H1 (cell line): ENCODE measurements around the gene ZNF334. TPM values are rescaled to one million over a fixed set of nuclear protein-coding genes. Genes with fewer than 3 reads are reported as not detected.

Source experiments
- CEBPB ChIP-seq: IDR thresholded peaks from 2 replicates; pipeline ENCODE4 v1.6.1; 2012; ENCODE audit warnings: low read depth, low read length
- CHD7 ChIP-seq: fragments of 300-600 bp; sonication (generic); IDR thresholded peaks from 2 replicates; pipeline ENCODE4 v1.7.1; 2012; ENCODE audit warnings: low read length, moderate library complexity, mild to moderate bottlenecking, inconsistent platforms; ENCODE audit not compliant: insufficient replicate concordance
- FOSL1 ChIP-seq: IDR thresholded peaks from 2 replicates; pipeline ENCODE4 v1.6.1; 2011; ENCODE audit warnings: mild to moderate bottlenecking, low read depth, low read length, moderate library complexity; ENCODE audit not compliant: insufficient read depth
- MAX ChIP-seq: IDR thresholded peaks from 2 replicates; pipeline ENCODE4 v1.6.1; 2012; ENCODE audit warnings: inconsistent platforms
- NANOG ChIP-seq: IDR thresholded peaks from 2 replicates; pipeline ENCODE4 v1.6.1; 2011; ENCODE audit warnings: low read length, low read depth, mild to moderate bottlenecking, inconsistent platforms; ENCODE audit not compliant: insufficient read depth, poor library complexity, severe bottlenecking
- SIRT6 ChIP-seq: IDR thresholded peaks from one replicate; pipeline ENCODE4 v1.7.1; 2012; ENCODE audit warnings: low read length, inconsistent platforms
- SUZ12 ChIP-seq: fragments of 200-600 bp; sonication (generic); IDR thresholded peaks from 2 replicates; pipeline ENCODE4 v1.6.1; 2012; ENCODE audit warnings: mild to moderate bottlenecking, inconsistent platforms, low read length, moderate library complexity, mixed read lengths
- polyA plus RNA-seq, 7 experiments: library from polyadenylated mRNA; depleted of rRNA in 3 of 7; stranded (reverse) in 5 of 7; unstranded in 2 of 7; fragments of >200 nt in 5 of 7; fragments of 200-250 nt in 2 of 7; gene quantifications; 1 replicate in 5 of 7; 2 replicates in 1 of 7; 4 replicates in 1 of 7; pipeline versions ENCODE4 v1.2.1 to v1.2.3, GENCODE V29; 2011 to 2013; ENCODE audit warnings: missing spikeins in 2 of 7, mixed read lengths in 2 of 7
- total RNA-seq: library from RNA; stranded (reverse); fragmentation: NEBNext Ultra II Directional; extraction: Animal tissue kit (Norgen Biotek cat#: 25700); gene quantifications from 2 replicates; pipeline ENCODE4 v1.2.1, GENCODE V29; 2021
- TF ChIP-seq, protein P1 (sequence below), 3 experiments: IDR thresholded peaks; 1 replicate in 2 of 3; 2 replicates in 1 of 3; pipeline versions ENCODE4 v1.5.1 to v1.6.1; 2011; ENCODE audit warnings: low read length in 3 of 3, mild to moderate bottlenecking in 3 of 3, inconsistent platforms in 2 of 3, low read depth in 1 of 3, moderate library complexity in 1 of 3; ENCODE audit not compliant: insufficient read depth in 1 of 3; ENCODE audit errors: control extremely low read depth in 1 of 3

ZNF334 gene
- total and polyA plus RNA-seq, 2 of the 8 experiments (the other 6 are each of a cell fraction or from before 2014, with no cell fraction given), result 8.8 to 17.8 TPM

- no peak for TF ChIP-seq SUZ12
- TF ChIP-seq CEBPB, result no peak
- no peak for TF ChIP-seq NANOG
- TF ChIP-seq, protein P1, sequence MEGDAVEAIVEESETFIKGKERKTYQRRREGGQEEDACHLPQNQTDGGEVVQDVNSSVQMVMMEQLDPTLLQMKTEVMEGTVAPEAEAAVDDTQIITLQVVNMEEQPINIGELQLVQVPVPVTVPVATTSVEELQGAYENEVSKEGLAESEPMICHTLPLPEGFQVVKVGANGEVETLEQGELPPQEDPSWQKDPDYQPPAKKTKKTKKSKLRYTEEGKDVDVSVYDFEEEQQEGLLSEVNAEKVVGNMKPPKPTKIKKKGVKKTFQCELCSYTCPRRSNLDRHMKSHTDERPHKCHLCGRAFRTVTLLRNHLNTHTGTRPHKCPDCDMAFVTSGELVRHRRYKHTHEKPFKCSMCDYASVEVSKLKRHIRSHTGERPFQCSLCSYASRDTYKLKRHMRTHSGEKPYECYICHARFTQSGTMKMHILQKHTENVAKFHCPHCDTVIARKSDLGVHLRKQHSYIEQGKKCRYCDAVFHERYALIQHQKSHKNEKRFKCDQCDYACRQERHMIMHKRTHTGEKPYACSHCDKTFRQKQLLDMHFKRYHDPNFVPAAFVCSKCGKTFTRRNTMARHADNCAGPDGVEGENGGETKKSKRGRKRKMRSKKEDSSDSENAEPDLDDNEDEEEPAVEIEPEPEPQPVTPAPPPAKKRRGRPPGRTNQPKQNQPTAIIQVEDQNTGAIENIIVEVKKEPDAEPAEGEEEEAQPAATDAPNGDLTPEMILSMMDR (IDR thresholded peaks at IDR 0.05; ENCODE audit: control extremely low read depth in 1 of 3, insufficient read depth in 1 of 3, low read depth in 1 of 3, low read length in 3 of 3), result no peak
- TF ChIP-seq MAX, result no peak
- no peak for TF ChIP-seq FOSL1
- no peak for TF ChIP-seq CHD7
- TF ChIP-seq SIRT6, result no peak
Measured at GRCh38 chr20:46543959-46544358, 30.6 kb upstream of the ZNF334 start (continued).
